OCI-M1 (cell line): ENCODE data around the gene CCL25.
A peak's percentile ranks its signal among the peaks of the same experiment; 100 is the strongest.
"Not testable (repeated sequence)": the region's sequence is repeated elsewhere in the genome, so short reads cannot be mapped to it uniquely, and the experiment has no call there.

Source experiments
- DNase-seq: peaks from one replicate; lab custom pipeline; 2025; lab: John Stamatoyannopoulos, UW

Gene CCL25, protein sequence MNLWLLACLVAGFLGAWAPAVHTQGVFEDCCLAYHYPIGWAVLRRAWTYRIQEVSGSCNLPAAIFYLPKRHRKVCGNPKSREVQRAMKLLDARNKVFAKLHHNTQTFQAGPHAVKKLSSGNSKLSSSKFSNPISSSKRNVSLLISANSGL

DNA sequence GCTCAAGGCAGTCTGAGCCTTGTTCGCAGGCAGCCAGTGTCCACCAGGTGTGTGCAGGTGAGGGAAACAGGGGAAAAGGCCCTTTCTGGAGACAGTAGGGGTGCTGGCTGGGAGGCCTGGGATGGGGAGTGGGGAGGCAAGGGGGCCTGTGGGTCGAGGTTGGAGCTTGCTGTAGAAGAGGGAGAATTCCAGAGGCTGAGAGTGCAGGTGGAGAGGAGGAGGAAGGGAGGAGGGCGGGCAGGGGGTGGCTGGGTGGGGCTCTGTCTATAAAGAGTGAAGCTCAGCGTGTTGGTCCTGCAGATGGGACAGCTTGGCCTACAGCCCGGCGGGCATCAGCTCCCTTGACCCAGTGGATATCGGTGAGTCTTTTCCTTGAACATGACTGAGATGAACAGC, at the start of gene CCL25:
TSS of gene CCL25 (plus strand) at position 297 of the 396 bp plus-strand sequence. CDS start 290 bp downstream, outside the sequence.
- DNase-seq, result no peak

DNA sequence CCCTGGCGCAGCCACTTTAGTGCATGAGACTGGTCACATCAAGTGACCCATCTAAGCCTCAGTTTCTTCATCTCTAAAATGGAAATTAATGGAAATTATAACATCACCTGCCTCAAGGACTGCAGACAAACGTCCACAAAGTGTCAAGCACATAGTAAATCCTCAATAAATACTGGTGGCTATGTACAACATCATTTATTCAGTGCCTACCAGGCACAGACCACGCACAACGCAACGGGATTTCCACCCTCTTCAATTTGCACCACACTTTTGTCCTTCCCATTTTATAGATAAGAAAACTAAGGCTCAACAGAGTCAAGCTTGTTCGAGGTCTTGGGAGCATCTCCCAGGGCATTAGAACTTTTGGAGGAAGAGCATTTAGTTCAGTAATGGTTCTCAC, 48.6 kb upstream of the CCL25 start:
- no peak for DNase-seq

DNA sequence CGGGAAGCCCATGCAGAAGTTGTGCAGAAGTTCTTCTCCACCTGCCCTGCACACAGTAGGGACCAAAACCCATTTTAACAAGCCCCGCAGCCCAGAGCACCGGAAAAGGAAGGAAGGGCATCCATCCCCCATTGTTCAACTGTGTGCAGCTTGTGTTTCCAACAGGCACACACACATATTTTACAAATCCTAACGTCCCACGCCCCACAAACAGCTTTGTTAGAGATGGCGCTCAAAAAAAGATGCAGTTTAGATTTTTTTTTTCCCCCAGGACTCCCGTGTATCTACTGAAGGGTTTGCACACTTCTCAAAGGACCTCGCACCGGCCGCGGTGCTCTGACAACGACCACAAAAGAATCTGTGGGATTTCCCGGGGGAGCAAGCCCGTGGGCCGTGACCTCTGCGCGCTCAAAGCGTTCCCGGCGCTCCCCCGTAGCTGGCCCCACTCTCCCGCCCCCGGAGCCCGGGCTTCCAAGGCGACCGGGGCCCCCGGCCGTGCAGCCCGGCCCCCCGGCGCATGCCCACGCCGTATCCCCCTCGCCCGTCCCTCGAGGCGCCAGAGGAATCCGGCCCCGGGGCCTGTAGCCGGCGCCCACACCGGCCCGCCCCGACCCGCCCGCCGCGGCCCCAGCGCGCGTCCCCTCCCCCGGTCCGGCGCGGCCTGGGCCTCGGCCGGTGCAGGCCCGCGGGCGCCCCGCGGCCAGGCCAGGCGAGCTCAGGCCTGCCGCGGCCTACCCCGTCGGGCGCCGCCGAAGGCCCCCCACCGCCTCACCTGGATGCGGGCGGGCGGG, 47.6 kb upstream of the CCL25 start:
- DNase-seq, result peak; percentile 62

DNA sequence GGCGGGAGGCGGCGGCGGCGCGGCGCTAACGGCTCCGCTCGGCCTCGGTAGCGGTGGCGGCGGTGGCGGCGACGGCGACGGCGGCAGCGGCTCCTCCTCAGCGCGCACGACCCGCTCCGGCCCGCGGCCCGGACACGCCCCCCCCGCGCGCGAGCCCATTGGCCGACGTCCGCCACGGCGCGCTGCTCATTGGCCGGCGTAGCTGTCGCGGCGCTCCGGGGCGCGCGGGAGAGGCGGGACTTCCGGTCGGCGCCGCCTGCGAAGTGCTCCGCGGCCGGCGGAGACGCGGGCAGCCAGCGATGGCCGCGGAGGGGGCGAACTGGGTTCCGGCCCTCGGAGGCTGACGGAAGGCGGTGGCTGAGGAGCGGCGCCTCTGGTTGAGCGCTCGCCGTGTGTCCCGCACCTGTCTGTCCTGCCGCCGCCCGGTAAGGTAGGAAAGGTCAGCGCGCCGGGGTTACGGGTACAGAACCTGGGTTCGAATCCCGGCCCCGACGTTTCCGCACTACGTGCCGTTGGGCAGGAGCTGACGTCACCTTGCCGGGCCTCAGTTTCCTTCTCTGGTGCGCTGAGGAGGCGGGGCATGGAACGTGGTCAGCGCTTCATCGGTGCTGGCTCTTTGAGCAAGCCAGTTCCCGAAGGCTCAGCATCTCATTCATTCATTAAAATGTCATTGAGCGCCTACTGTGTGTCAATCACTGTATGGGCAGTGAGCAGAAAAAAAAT, 46.9 kb upstream of the CCL25 start, which contains the start of gene ELAVL1:
TSS of gene ELAVL1 (minus strand) at position 108 of the 723 bp plus-strand sequence. CDS start 13,826 bp downstream, outside the sequence.
- DNase-seq, result peak; percentile 98

DNA sequence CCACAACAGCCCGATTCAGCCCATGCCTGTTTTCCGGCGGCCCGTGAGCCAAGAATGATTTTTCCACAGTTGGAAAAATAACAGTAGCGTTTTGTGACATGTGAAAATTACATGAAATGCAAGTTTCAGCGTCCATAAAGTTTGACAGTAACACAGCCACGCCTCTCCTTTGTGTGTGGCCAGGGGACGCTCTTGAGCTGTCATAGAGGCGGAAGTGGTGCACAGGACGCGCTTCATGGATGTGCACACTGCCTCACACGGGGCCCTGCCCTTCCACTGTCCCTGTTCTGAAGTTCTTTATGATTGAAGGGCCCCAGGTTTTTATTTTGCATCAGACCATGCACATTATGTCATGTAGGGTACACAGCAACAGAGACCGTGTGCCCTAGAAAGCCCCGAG, 34.8 kb upstream of the CCL25 start:
- DNase-seq, result peak; percentile 89

DNA sequence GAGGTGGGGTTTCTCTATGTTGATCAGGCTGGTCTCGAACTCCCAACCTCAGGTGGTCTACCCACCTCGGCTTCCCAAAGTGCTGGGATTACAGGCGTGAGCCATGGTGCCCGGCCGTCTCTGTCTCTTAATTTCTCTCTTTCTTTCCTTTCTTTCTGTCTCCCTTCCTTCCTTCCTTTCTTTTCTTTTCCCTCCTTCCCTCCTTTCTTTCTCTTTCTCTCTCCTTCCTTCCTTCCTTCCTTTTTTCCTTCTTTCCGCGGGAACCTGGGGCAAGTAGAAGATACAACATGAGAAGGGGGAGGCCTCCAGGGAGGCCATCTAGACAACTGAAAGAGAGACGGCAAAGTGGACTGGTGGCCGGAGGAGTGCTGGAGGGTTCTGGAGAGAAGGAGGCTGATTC, 31.9 kb upstream of the CCL25 start:
- DNase-seq, result no peak

DNA sequence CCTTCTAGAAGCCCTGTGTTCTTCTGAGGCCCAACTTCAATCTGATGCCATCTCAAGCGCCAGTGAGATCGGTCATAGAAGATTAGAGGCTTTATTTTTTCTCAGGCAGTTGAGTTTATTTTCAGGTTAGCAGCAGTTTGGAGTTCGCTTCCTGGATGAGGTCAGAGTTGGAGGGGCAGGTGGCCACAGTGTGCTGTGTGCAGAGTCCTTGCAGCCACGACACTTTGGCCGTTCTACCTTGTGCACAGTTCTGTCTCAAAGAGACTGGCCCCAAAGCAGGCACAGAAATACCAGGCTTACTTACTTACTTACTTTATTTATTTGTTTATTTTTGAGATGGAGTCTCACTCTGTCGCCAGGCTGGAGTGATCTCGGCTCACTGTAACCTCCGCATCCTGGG, 31.2 kb upstream of the CCL25 start:
- DNase-seq, result no peak

DNA sequence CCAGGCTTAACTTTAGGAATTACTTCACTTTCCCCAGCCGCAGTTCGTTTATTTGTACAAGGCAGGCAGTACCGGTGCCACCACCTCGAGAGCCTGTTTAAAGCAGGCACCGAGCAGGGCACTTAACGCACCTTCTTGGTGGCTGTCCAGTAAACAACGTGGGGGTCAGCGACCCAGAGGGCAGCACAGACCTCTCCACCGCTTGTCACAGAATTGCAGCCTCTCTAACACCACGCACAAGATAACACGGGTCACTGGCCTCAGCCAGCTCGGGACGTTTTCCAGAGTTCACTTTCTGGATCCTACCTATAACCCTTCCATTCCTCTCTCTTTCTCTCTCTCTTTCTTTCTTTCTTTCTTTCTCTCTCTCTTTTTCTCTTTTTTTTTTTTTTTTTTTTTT, 30.3 kb upstream of the CCL25 start:
- no peak for DNase-seq

DNA sequence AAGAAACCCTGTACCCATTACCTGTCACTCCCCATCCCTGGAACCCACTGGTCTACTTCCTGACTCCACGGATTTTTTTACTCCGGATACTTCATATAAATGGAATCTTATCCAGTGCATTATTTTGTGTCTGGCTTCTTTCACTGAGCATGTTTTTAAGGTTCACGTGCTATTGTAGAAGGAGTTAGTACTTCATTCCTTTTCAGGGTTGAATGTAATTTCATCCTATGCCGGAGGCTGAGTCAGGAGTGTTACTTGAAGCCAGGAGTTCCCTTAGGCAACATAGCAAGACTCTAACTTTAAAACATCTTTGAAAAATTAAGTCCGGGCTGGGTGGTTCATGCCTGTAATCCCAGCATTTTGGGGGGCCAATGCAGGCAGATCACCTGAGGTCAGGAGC, 29.2 kb upstream of the CCL25 start:
- DNase-seq, result no peak

DNA sequence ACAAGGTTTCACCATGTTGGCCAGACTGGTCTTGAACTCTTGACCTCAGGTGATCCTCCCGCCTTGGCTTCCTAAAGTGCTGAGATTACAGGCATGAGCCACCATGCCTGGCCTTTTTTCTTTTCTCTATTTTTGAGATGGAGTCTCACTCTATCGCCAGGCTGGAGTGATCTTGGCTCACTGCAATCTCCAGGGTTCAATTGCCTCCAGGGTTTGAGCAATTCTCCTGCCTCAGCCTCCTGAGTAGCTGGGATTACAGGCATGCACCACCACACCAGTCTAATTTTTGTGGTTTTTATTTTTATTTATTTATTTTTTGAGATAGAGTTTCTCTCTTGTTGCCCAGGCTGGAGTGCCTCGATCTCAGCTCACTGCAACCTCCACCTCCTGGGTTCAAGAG, 28.3 kb upstream of the CCL25 start:
- DNase-seq, result not testable (repeated sequence)

DNA sequence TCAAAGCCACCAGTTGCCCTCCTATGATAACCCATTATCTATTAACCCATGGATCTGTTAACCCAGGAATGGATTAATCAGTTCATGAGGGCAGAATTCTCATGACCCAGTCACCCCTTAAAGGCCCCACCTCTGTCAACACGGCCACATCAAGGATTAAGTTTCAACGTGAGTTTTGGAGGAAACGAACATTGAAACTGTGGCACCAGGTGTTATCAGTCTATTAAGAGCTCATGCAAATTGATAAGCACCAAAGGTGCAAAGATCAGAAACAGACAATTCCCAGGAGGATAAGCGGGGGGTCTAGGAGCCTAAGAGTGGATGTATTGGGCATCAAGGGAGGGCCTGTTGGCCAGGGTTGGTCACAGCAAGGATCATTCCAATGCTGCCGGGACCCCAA, 27.2 kb upstream of the CCL25 start:
- DNase-seq, result no peak

DNA sequence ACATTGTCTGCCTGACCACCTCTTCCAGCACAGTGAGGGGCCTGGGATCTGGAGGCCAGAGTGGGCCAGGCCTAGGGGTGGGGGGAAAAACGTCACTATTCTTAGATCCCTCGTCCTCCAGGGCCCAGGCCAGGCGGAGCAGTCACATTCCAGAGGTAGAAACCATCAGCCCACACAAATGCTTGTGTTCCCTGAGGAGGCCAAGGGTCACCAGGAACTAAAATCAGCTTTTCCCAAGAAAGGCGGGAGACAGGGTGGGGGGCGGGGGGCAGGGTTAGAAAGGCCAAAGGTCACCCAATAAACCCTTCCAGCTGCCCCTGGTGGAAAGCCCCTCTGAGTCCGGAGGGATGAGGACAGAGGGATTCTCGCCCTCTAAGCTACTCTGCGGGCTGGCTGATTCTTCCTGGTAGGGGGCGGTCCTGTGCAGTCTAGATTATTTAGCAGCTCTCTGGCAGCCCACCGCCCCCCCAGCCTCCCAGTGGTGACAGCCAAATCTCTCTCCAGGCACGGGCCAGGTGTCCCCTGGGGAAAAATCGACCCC, 23.5 kb upstream of the CCL25 start:
- DNase-seq, result no peak

DNA sequence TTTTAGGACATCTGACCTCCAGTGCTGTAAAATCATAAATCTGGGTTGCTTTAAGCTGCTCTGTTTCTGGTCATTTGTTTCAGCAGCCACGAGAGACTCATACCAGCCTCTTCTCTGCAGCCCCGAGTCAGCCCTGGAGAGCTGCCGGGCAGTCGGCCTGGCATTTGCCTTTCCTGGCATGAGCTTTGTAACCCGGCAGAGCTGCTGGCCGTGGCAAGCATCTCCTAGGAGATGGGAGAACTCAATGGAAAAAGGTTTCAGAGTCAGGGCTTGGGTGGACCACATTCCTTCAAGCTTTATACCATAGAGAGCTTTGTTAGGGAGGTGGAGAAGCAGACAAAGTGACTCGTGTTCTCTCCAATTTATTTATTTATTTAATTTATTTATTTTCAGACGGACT, 21.6 kb upstream of the CCL25 start:
- no peak for DNase-seq

DNA sequence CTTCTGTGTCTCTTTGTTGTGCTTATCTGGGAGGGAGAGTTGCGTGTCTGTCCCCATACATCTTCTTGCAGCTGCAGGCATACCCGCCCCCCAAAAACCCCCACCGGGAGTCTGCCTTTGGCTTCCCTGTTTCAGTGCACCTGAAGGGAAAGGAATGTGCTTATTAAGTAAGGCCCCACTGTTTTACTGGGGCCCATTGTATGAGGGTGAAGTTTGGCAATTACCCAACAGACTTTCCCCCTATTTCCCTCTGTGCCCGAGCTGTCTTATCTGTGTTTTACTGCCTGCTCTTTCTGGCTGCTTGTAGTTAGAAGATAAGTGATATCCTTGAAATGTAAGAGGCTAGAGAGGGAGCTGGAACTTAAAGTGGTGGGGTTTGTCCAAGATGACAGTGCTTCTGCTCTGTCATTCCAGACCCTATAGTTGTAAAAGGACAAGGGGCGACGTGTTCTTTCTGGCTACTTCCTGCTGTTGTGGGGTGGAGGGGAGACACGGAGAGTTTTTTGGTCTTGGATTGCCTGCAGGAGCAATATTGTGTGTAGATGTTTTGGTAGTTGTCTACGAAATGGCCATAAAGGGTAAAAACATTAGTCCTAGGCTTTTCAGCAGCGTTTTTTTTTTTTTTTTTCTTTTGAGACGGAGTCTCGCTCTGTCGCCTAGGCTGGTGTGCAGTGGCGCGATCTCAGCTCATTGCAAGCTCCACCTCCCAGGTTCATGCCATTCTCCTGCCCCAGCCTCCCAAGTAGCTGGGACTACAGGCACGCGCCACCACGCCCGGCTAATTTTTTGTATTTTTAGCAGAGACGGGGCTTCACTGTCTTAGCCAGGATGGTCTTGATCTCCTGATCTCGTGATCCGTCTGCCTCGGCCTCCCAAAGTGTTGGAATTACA, 19.0 kb upstream of the CCL25 start:
- peak; percentile 97 for DNase-seq

DNA sequence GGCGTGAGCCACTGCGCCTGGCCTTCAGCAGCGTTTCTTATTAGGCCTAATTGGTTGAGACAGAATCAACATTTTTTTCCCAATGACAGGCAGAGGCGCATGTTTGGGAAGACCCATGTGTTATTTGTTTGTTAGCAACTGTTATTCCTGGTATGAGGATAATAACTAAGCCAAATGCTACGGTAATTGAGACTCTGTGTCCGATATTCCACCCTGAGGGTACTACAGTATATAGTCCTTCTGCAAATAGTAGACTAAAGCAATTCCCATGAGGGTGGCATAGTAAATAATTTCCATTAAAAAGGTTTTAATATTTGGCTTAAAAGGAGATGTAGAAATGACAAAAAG, 18.4 kb upstream of the CCL25 start:
- no peak for DNase-seq

DNA sequence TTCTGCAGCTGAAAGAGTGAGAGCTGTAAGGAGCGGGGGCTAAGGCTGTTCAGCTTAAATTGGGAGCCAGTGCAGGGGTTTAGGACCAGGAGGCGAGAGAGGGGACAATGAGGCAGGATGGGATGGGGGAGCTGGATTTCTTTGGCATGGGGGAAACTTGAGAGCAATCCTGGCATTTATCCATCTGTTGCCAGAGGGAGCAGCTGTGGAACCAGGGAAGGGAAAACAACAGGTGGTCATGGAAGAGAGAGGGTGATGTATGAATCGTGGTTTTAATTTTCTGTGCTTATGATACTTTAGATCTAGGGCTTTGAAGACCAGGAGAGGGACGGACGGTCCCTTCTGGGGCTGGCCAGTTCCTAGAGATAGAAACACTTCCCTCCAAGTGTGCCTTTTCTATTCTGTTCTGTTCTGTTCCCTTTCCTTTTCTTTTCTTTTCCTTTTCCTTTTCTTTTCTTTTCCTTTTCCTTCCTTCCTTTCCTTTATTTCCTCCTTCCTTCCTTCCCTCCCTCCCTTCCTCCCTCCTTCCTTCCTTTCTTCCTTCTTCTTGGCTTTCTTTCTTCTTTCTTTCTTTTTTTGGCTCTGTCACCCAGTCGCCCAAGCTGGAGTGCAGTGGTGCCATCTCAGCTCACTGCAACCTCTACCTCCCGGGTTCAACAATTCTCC, 16.0 kb upstream of the CCL25 start:
- DNase-seq, result no peak

DNA sequence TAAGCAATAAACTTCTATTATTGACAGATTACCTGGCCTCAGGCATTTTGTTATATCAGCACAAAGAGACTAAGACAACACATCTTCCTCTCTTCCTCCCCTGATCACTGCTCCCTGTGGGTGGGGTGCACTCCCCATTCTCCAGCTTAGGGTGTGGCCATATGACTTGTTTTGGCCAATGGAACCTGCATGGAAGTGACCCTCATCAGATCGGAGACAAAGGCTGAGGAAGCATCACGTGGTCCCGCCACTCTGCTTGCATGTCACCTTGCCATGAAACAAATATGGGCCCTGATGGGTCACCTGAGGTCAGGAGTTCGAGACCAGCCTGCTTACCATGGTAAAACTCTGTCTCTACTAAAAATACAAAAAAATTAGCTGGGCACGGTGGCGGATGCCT, 13.7 kb upstream of the CCL25 start:
- no peak for DNase-seq

DNA sequence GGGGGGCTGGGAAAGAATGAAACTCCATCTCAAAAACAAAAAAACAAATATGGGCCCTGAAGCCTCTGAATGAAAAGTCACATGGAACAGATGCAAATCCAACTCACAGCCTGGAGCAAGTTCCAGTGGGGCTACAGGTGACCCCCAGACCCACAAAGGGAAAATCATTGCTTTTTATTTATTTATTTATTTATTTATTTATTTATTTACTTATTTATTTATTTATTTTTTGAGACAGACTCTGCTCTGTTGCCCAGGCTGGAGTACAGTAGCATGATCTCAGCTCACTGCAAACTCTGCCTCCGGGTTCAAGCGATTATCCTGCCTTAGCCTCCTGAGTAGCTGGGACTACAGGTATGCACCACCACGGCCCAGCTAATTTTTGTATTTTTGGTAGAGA, 13.3 kb upstream of the CCL25 start:
- no peak for DNase-seq

DNA sequence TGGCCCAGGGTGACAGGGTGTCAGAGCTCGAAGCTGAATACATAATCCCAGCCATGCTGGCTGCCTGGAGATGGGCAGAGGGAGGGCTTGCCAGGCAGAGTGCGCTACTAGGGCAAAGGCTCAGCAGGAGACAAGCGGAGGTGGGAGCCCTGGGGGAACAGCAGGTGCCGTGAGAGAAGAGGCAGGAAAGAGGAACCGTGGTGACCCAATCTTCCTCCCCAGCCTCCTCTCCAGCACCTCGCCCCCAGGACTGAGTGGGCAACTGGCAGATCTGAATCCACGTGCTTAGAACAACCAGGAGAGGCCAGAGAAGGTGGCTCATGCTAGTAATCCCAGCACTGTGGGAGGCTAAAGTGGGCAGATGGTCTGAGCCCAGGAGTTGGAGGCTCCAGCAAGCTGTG, 11.0 kb upstream of the CCL25 start:
- no peak for DNase-seq

DNA sequence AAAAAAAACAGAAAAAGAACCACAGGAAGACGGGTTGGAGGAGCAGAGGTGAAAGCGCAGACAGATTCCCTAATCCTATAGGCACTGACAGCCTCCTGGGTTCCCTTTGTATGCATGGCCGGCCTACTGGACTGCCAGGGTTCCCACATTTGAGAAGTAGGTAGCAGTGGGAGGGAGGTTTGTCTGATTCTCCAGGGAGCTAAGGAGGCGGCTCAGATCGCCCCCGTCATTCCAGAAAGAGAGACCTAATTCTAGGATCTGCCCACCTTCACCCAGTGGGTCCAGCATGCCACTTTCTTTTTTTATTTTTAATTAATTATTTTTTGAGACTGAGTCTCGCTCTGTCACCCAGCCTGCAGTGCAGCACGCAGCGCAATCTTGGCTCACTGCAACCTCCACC, 9.7 kb upstream of the CCL25 start:
- DNase-seq, result no peak

DNA sequence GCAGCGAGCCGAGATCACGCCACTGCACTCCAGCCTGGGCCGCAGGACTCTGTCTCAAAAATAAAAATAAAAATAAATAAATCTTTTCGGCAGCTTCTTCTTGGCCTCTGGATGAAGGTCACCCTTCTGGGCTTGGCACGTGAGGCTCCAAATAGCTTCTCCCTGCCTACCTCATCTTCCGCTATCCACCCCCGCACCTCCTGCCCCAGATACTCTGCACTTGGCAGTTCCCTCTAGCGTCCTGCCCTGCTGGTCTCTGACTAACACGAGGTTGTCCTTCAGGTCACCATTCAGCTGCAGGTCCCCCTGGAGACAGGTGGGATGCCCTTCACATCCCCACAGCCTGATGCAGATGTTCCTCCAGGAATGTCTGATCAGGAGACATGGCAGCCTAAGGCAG, 8.5 kb upstream of the CCL25 start:
- no peak for DNase-seq
